Limb (tissue), 2 donors: ENCODE measurements around the gene GPX7.
"Not testable (repeated sequence)": the region's sequence is repeated elsewhere in the genome, so short reads cannot be mapped to it uniquely, and the experiment has no call there.

ENCODE experiments used
- DNase-seq, 2 donors: peaks; one replicate each; pipeline ENCODE4 v3.0.0-alpha.2; 2016; ENCODE audit errors: extremely low spot score in 2 of 2

GPX7 gene

GRCh38 chr1:52601991-52602855, at the start of gene GPX7:
Gene GPX7, plus strand, starts transcription at chr1:52602371. Its CDS starts 39 bp downstream, at chr1:52602410.
- peak in 1 of 2 donors; percentile 77 for DNase-seq

GRCh38 chr1:52552505-52553361, 49.4 kb upstream of the GPX7 start, which contains the start of gene TUT4:
Gene TUT4, minus strand, starts transcription at chr1:52553092. Its CDS starts 26,812 bp downstream, at chr1:52526280.
- peak; percentile 94 to 97 for DNase-seq

GRCh38 chr1:52553362-52554266, 48.6 kb upstream of the GPX7 start:
- DNase-seq: peak; percentile 91 to 95

- DNase-seq: no peak
Measured at GRCh38 chr1:52554267-52554640, 47.9 kb upstream of the GPX7 start.

- no peak for DNase-seq
Measured at GRCh38 chr1:52554756-52555155, 47.4 kb upstream of the GPX7 start.

- DNase-seq: no peak
Measured at GRCh38 chr1:52556641-52557360, 45.4 kb upstream of the GPX7 start.

GRCh38 chr1:52558941-52559340, 43.2 kb upstream of the GPX7 start:
- DNase-seq: no peak

GRCh38 chr1:52559875-52560274, 42.3 kb upstream of the GPX7 start:
- DNase-seq: no peak

- DNase-seq: no peak
Measured at GRCh38 chr1:52562766-52563165, 39.4 kb upstream of the GPX7 start.

- DNase-seq: no peak
Measured at GRCh38 chr1:52567943-52568342, 34.2 kb upstream of the GPX7 start.

GRCh38 chr1:52569449-52570210, 32.5 kb upstream of the GPX7 start:
- DNase-seq: peak in 1 of 2 donors; percentile 44

- no peak for DNase-seq
Measured at GRCh38 chr1:52571783-52572182, 30.4 kb upstream of the GPX7 start.

GRCh38 chr1:52572387-52572786, 29.8 kb upstream of the GPX7 start:
- DNase-seq: no peak

- DNase-seq: no peak
Measured at GRCh38 chr1:52574594-52574993, 27.6 kb upstream of the GPX7 start.

GRCh38 chr1:52576074-52576473, 26.1 kb upstream of the GPX7 start:
- DNase-seq: no peak

- DNase-seq: not testable (repeated sequence)
Measured at GRCh38 chr1:52578066-52578465, 24.1 kb upstream of the GPX7 start.

GRCh38 chr1:52579415-52579814, 22.8 kb upstream of the GPX7 start:
- DNase-seq: no peak

- DNase-seq: no peak
Measured at GRCh38 chr1:52580283-52580682, 21.9 kb upstream of the GPX7 start.

GRCh38 chr1:52582116-52582696, 20.0 kb upstream of the GPX7 start:
- DNase-seq: no peak
